Measurements from ENCODE around the gene CELA2B.

CELA2B gene

DNA sequence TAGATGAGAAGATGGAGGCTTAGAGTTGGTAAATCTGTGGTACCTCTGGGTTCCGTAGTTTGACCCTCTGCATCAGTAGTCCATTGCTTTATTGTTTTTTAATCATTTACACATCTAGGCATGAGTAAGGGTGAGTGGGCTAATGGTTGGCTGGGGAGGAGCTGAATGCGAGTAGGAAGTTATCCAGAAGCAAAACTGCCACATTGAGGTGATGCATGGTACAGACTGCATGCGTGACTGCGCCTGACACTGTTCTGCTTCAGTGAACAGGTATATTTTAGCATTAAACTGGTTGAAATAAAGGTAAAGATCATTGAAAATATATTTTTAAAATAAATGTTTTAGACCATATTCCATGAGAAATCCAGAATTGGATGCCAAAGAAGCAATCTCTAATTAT is 55.1 kb downstream of the CELA2B start:
- DNase-seq, result no peak

DNA sequence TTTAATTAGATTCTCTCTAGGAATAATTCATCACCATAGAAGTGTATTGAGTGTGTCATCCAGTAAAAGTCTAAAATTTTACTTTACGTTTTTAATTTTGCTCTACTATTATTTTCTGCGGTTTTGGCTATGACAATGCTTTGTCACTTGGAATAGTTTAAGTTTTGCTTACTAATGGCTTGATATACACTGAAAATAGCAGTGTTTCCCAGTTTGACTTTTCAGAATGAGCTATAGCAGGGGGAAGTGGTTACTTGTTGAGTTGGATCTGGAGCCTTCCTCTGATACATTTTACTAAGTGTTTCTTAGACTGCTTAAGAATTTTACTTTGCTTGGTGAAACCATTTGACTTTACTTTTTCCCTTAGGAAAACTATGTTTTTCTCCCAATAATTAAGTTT is 55.8 kb downstream of the CELA2B start:
- DNase-seq, result no peak

DNA sequence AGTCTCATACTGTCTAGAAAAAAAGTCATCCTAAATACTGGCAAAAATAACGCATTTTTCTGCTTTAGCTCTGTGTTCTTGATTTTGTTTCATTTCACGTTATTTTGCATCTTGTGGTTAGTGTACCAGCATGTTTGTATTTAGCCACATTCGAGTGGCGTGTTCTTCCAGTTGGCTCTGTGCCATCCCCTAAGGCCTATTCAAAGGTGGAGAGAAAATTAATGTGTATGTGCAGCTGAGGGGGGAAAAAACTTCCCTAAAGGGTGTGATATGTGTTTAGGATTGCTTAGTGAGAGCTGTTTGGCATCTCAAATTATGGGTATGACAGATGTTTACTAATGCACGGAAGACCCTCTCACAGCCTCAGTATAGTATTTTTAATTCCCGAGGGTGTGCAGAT is 62.9 kb downstream of the CELA2B start:
- no peak for DNase-seq

DNA sequence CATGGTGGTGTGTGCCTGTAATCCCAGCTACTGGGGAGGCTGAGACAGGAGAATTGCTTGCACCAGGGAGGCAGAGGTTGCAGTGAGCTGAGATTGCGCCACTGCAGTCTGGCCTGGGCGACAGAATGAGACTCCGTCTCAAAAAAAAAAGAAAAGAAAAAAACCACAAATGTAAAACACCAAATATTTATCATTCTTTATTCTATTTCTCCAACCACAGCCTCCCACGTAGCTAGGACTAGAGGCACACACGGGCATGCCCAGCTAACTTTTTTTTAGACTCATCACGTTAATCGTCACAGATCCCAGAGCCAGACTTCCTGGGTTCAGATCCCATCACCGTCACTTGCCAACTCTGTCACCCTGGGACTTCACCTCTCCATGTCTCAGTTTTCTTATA is 64.3 kb downstream of the CELA2B start:
- DNase-seq, result no peak
